Measurements from ENCODE around the gene NUBPL. TPM values are rescaled to one million over a fixed set of nuclear protein-coding genes. Genes with fewer than 3 reads are reported as not detected.
"Not testable (repeated sequence)": the region's sequence is repeated elsewhere in the genome, so short reads cannot be mapped to it uniquely, and the experiment has no call there.

NUBPL gene
- total and polyA plus RNA-seq, 7 donors = 5.3 to 15.5 (median 9.2) TPM

- TF ChIP-seq, protein P1, sequence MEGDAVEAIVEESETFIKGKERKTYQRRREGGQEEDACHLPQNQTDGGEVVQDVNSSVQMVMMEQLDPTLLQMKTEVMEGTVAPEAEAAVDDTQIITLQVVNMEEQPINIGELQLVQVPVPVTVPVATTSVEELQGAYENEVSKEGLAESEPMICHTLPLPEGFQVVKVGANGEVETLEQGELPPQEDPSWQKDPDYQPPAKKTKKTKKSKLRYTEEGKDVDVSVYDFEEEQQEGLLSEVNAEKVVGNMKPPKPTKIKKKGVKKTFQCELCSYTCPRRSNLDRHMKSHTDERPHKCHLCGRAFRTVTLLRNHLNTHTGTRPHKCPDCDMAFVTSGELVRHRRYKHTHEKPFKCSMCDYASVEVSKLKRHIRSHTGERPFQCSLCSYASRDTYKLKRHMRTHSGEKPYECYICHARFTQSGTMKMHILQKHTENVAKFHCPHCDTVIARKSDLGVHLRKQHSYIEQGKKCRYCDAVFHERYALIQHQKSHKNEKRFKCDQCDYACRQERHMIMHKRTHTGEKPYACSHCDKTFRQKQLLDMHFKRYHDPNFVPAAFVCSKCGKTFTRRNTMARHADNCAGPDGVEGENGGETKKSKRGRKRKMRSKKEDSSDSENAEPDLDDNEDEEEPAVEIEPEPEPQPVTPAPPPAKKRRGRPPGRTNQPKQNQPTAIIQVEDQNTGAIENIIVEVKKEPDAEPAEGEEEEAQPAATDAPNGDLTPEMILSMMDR (IDR thresholded peaks at IDR 0.05) = no peak
- TF ChIP-seq POLR2A (IDR thresholded peaks at IDR 0.05) (no peak), EP300 (IDR thresholded peaks at IDR 0.05) (no peak), POLR2AphosphoS5 (IDR thresholded peaks at IDR 0.05) (no peak)
- no peak overlapping the region for H3K27ac ChIP-seq
- H3K9me3 ChIP-seq = no peaks in the 10 kb centered on the region
- no peaks in the 10 kb centered on the region for H3K36me3 ChIP-seq
- no peak for DNase-seq
- intact Hi-C loops (cut with DNase I) = no loop called here
- H3K4me3 ChIP-seq = no peak overlapping the region
- H3K4me1 ChIP-seq = no peaks in the 10 kb centered on the region
- H3K27me3 ChIP-seq = no peaks in the 10 kb centered on the region
Observed at GRCh38 chr14:31802838-31803237, 241.6 kb downstream of the NUBPL start.

GRCh38 chr14:31806249-31806648, 245.0 kb downstream of the NUBPL start:
- Histone ChIP-seq H3K4me3 (no peak overlapping the region), H3K27ac (no peak overlapping the region), H3K27me3 (no peaks in the 10 kb centered on the region), H3K36me3 (no peaks in the 10 kb centered on the region), H3K9me3 (no peaks in the 10 kb centered on the region), H3K4me1 (no peaks in the 10 kb centered on the region)
- DNase-seq = no peak
- TF ChIP-seq POLR2AphosphoS5 (IDR thresholded peaks at IDR 0.05) = no peak
- intact Hi-C loops (cut with DNase I) = no loop called here

DNA sequence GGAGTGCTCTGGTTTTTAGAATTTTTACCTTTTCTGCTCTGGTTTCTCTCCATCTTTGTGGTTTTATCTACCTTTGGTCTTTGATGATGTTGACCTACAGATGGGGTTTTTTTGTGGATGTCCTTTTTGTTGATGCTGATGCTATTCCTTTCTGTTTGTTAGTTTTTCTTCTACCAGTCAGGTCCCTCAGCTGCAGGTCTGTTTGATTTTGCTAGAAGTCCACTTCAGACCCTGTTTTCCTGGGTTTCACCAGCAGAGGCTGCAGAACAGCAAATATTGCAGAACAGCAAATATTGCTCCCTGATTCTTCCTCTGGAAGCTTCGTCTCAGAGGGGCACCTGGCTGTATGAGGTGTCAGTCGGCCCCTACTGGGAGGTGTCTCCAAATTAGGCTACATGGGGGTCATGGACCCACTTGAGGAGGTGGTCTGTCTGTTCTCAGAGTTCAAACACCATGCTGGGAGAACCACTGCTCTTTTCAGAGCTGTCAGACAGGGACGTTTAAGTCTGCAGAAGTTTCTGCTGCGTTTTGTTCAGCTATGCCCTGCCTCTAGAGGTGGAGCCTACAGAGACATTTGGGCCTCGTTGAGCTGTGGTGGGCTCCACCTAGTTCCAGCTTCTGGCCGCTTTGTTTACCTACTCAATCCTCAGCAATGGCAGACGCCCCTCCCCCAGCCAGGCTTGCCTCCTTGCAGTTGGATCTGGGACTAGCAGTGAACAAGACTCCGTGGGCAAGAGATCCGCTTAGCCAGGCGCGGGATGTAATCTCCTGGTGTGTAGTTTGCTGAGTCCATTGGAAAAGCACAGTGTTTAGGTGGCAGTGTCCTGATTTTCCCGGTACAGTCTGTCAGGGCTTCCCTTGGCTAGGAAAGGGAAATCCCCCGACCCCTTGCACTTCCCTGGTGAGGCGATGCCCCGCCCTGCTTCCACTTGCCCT, 250.8 kb downstream of the NUBPL start:
- H3K4me1 ChIP-seq; intact Hi-C loops (cut with DNase I); H3K36me3 ChIP-seq; H3K4me3 ChIP-seq; H3K9me3 ChIP-seq; DNase-seq; H3K27ac ChIP-seq; H3K27me3 ChIP-seq: not testable (repeated sequence)
- 87 to 88% methylated on average over 15 of the region's 15 CpGs for WGBS, 2 donors

- DNase-seq; H3K27me3 ChIP-seq; H3K4me3 ChIP-seq; intact Hi-C loops (cut with DNase I); H3K4me1 ChIP-seq; H3K36me3 ChIP-seq; H3K9me3 ChIP-seq; H3K27ac ChIP-seq: not testable (repeated sequence)
- WGBS, 2 donors = 93 to 95% methylated on average over 2 of the region's 2 CpGs
Observed at GRCh38 chr14:31813724-31814490, 252.7 kb downstream of the NUBPL start.

GRCh38 chr14:31819281-31819680, 258.1 kb downstream of the NUBPL start:
- H3K27ac ChIP-seq = no peak overlapping the region
- TF ChIP-seq POLR2AphosphoS5 (IDR thresholded peaks at IDR 0.05) = no peak
- TF ChIP-seq, protein P1 (IDR thresholded peaks at IDR 0.05) = no peak
- H3K4me1 ChIP-seq = no peaks in the 10 kb centered on the region
- H3K9me3 ChIP-seq = peaks cover 0 to 2% (median 0%) of the 10 kb centered on the region in 4 donors
- no peaks in the 10 kb centered on the region for H3K36me3 ChIP-seq
- no peak overlapping the region for H3K4me3 ChIP-seq
- no peaks in the 10 kb centered on the region for H3K27me3 ChIP-seq
- no peak for DNase-seq
- intact Hi-C loops (cut with DNase I) = no loop called here

- no peak for DNase-seq
- no peaks in the 10 kb centered on the region for H3K9me3 ChIP-seq
- TF ChIP-seq EP300 (IDR thresholded peaks at IDR 0.05) = no peak
- TF ChIP-seq, protein P1 (IDR thresholded peaks at IDR 0.05) = no peak
- no peak for TF ChIP-seq POLR2AphosphoS5 (IDR thresholded peaks at IDR 0.05)
- no peak for TF ChIP-seq POLR2A (IDR thresholded peaks at IDR 0.05)
- no peak overlapping the region for H3K4me3 ChIP-seq
- peaks cover 0 to 9% (median 4%) of the 10 kb centered on the region in 4 donors for H3K4me1 ChIP-seq
- no peaks in the 10 kb centered on the region for H3K36me3 ChIP-seq
- no peak overlapping the region for H3K27ac ChIP-seq
- intact Hi-C loops (cut with DNase I) = no loop called here
- H3K27me3 ChIP-seq = no peaks in the 10 kb centered on the region
Observed at GRCh38 chr14:31825459-31825858, 264.3 kb downstream of the NUBPL start.

All from sigmoid colon (tissue), 7 donors.